H1 (cell line): ENCODE measurements around the gene NODAL. TPM values are rescaled to one million over a fixed set of nuclear protein-coding genes. Genes with fewer than 3 reads are reported as not detected.

Experiments
- CEBPB ChIP-seq: IDR thresholded peaks from 2 replicates; pipeline ENCODE4 v1.6.1; 2012; ENCODE audit warnings: low read depth, low read length
- EZH2 ChIP-seq: fragments of 200-600 bp; sonication (generic); IDR thresholded peaks from 2 replicates; pipeline ENCODE4 v1.7.1; 2012; ENCODE audit warnings: low read depth, mild to moderate bottlenecking, moderate library complexity, low read length, inconsistent platforms; ENCODE audit not compliant: severe bottlenecking
- NRF1 ChIP-seq: IDR thresholded peaks from 2 replicates; pipeline ENCODE4 v1.6.1; 2011; ENCODE audit warnings: mild to moderate bottlenecking, low read depth, low read length, improper control_type of control experiment
- PHF8 ChIP-seq: fragments of 200-600 bp; sonication (generic); conservative IDR thresholded peaks from 2 replicates; pipeline ENCODE4 v1.7.1; 2012; ENCODE audit warnings: low read depth, mild to moderate bottlenecking, inconsistent platforms, low read length, moderate library complexity
- RNF2 ChIP-seq: fragments of 200-900, 300-1000 bp; sonication (generic); IDR thresholded peaks from 2 replicates; pipeline ENCODE4 v1.7.1; 2016; ENCODE audit warnings: borderline replicate concordance, low read depth, mild to moderate bottlenecking, antibody characterized with exemption, low read length; ENCODE audit not compliant: poor library complexity, severe bottlenecking; ENCODE audit errors: missing control alignments
- SIN3A ChIP-seq, 2 experiments: IDR thresholded peaks in 1 of 2; conservative IDR thresholded peaks in 1 of 2; 2 replicates each; pipeline ENCODE4 v1.6.1; 2011 to 2012; ENCODE audit warnings: low read length in 2 of 2, improper control_type of control experiment in 1 of 2, low read depth in 1 of 2, mild to moderate bottlenecking in 1 of 2
- TBP ChIP-seq: IDR thresholded peaks from 2 replicates; pipeline ENCODE4 v1.6.1; 2011; ENCODE audit warnings: low read depth, low read length, improper control_type of control experiment
- TEAD4 ChIP-seq: IDR thresholded peaks from 2 replicates; pipeline ENCODE4 v1.6.1; 2012; ENCODE audit warnings: low read depth, low read length, inconsistent platforms, mixed read lengths
- USF2 ChIP-seq: IDR thresholded peaks from 2 replicates; pipeline ENCODE4 v1.6.1; 2011; ENCODE audit warnings: low read length, improper control_type of control experiment
- YY1 ChIP-seq: IDR thresholded peaks from 2 replicates; pipeline ENCODE4 v1.6.1; 2011; ENCODE audit warnings: low read depth, mild to moderate bottlenecking, low read length
- polyA plus RNA-seq, 7 experiments: library from polyadenylated mRNA; depleted of rRNA in 3 of 7; stranded (reverse) in 5 of 7; unstranded in 2 of 7; fragments of >200 nt in 5 of 7; fragments of 200-250 nt in 2 of 7; gene quantifications; 1 replicate in 5 of 7; 2 replicates in 1 of 7; 4 replicates in 1 of 7; pipeline versions ENCODE4 v1.2.1 to v1.2.3, GENCODE V29; 2011 to 2013; ENCODE audit warnings: missing spikeins in 2 of 7, mixed read lengths in 2 of 7
- total RNA-seq: library from RNA; stranded (reverse); fragmentation: NEBNext Ultra II Directional; extraction: Animal tissue kit (Norgen Biotek cat#: 25700); gene quantifications from 2 replicates; pipeline ENCODE4 v1.2.1, GENCODE V29; 2021
- TF ChIP-seq, protein P1 (sequence below): IDR thresholded peaks from 2 replicates; pipeline ENCODE4 v1.6.1; 2012; ENCODE audit warnings: low read length, inconsistent platforms

The NODAL gene
- total and polyA plus RNA-seq, 2 of the 8 experiments (the other 6 are each of a cell fraction or from before 2014, with no cell fraction given), result 2.0 to 7.3 TPM

DNA sequence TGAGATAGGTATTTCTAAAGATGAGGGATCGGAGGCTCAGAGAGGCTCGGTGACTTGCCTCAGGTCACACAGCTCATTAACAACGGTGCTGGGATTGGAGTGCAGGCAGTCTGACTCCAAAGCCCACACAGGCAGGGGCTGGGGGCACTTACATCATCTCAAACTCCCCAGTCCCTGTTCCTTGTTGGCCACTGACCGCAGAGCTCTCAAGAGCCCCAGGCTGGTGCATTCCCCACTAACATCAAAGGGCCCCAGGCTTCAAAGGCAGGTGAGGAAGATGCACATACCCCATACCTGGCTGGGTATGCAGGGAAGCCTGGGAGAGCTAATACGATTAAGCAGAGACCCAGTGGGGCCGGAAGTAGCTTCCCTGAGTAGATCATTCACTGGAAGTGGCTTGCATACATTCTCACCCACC, 13.7 kb upstream of the NODAL start (continued):
- TF ChIP-seq SIN3A (conservative IDR thresholded peaks at IDR 0.05 in 1 of 2, IDR thresholded peaks at IDR 0.05 in 1 of 2; ENCODE audit: low read depth in 1 of 2, low read length in 2 of 2), result 0 out of 4 replicates have a peak, but pooled peaks have one; percentile 39 to 65
- TF ChIP-seq, protein P1, sequence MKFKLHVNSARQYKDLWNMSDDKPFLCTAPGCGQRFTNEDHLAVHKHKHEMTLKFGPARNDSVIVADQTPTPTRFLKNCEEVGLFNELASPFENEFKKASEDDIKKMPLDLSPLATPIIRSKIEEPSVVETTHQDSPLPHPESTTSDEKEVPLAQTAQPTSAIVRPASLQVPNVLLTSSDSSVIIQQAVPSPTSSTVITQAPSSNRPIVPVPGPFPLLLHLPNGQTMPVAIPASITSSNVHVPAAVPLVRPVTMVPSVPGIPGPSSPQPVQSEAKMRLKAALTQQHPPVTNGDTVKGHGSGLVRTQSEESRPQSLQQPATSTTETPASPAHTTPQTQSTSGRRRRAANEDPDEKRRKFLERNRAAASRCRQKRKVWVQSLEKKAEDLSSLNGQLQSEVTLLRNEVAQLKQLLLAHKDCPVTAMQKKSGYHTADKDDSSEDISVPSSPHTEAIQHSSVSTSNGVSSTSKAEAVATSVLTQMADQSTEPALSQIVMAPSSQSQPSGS, result peak; percentile 90
- TF ChIP-seq PHF8, result no peak
- TF ChIP-seq USF2, result no peak
- TF ChIP-seq EZH2, result no peak
- TF ChIP-seq CEBPB, result peak; percentile 67
- peak; percentile 81; the same call in 1 of the 2 replicates for TF ChIP-seq YY1
- no peak; the same call in 1 of the 2 replicates for TF ChIP-seq TBP
- TF ChIP-seq RNF2, result no peak
- TF ChIP-seq TEAD4, result peak; percentile 95
- TF ChIP-seq NRF1, result no peak
- TF ChIP-seq, all 59 proteins: peak for 18
